Embryonic facial prominence (tissue), 1 donor: ENCODE results near the gene DYNLT2.

ENCODE experiments used
- DNase-seq: peaks from one replicate; pipeline ENCODE4 v3.0.0-alpha.2; 2016; ENCODE audit errors: extremely low spot score

DYNLT2 gene, protein sequence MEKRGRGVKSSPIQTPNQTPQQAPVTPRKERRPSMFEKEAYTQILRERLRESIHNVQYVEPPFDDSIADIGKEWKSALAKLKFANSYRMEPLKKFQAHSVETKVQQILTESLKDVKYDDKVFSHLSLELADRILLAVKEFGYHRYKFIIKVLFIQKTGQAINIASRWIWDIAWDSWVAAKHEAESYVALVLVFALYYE

DNA sequence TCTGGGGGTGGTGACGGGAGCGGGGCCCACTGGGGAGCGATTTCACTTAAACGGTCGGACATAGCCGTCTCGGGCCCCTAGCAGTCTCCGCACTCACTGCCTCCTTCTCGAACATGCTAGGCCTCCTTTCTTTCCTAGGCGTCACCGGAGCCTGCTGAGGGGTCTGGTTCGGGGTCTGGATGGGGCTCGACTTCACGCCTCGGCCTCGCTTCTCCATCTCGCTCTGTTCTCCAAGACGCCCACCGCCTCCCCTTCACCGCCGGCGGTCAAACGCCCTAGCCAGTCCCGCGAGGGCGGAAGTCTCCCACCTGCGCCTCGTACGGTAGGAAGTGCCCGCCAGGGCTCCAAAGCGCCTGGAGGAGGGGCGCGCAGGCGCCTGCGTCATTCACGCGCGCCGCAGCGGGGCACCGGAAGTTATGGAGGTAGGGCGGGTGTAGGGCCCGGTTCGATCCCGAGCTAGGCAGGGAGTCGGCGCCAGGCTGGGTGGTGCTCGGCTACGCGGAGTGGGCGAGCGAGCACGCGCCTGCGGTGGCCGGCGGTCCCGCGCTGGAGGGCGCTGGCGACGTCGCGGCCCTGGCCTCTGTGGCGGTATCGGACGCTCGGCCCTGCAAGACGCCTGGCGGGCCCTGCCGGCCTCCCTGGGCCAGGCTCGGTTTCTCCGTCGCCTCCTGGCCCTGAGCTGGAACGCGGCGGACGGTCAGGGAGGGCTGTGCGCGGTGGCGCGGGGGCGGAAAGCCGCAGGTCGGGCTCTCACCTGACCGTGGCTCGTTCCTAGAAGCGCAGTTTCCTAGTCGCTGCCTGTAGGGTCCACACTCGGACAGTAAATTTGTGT, at the start of gene DYNLT2, which contains the start of gene ERMARD:
Gene DYNLT2, minus strand, starts transcription at position 331 of the 832 bp plus-strand sequence. Its CDS starts 114 bp downstream, at position 217.
Gene ERMARD, plus strand, starts transcription at position 381 of the 832 bp plus-strand sequence. Its CDS starts 36 bp downstream, at position 417.
- DNase-seq = peak; percentile 87

DNA sequence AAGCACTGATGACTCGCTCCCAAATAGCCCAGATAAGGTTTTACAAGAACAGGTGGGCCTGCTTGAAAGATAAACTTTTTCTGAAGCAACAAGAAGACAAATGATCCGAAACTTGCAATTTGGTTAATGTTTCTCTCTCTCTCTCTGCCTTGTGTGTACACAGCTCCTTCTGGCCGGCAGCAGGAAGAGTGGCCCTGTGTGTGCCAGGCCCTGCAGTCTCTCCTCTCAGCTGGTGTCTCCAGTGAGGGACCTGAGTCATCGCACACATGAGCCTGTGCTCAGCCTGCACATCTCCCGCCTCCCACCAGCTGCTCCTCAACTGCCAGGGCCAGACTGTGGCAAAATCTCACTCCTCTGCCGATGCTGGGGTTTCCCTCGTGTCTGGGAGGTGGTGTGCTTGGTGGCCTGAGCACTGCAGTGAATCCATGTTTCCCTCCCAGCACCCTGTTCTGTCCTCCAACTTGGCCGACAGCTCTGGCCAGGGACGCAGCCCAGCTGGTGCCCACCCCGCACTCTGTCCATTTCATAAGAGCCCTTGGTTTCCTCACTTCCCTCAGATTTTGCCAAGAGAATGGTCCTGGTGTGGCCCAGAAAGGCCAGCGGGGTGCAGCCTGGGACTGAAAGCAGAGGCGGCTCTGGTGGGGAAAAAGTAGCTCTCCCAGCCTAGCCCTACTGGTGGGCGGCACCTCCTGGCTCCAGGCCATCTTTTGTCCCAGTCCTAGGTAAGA, 49.5 kb upstream of the DYNLT2 start:
- DNase-seq = no peak

DNA sequence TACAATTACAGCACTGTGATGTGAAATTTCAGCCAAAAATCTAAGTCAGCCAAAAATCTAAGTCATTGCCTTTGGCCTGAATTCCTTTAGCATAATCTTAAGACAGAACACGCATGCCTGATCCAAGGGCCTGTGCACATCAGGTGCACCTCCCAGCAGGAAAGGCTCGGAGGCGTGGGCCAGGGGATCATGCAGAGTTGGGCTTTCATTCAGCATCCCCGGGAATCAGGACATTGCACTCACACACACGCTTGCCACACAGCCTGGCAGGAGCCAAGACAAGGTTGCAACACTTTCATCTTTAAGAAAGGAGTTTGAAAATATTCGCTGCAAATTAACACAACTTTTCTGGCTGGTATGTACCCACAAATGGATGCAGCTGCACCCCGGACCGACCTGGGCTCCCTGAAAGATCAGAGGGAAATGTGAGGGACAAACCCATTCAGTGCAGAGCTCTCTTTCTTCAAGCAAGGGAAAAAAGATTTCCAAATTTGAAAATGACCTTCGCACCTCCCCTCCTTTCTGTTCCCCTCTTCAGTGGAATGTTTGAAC, 48.8 kb upstream of the DYNLT2 start:
- DNase-seq = no peak

DNA sequence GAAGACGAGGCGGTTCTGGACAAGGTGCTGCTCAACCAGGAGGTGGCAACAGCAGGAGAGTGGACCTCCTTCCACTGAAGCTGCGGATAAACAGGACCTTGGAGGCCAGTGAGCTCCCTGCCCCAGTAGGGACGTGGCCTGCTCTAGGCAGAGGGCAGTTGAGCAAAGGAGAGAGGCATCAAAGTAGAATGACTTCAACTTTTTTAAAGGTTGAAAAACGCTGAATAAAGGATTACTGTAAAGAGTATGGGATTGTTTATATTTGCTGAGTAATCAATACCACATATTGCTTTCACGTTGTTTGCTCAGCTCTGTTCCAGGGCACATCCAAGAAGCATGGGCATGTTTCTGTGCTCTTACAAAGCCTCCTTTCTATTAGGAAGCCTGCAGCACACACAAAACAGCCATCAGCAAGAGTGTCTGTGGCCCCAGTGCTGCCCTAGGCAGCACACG, 48.1 kb upstream of the DYNLT2 start:
- DNase-seq = no peak

DNA sequence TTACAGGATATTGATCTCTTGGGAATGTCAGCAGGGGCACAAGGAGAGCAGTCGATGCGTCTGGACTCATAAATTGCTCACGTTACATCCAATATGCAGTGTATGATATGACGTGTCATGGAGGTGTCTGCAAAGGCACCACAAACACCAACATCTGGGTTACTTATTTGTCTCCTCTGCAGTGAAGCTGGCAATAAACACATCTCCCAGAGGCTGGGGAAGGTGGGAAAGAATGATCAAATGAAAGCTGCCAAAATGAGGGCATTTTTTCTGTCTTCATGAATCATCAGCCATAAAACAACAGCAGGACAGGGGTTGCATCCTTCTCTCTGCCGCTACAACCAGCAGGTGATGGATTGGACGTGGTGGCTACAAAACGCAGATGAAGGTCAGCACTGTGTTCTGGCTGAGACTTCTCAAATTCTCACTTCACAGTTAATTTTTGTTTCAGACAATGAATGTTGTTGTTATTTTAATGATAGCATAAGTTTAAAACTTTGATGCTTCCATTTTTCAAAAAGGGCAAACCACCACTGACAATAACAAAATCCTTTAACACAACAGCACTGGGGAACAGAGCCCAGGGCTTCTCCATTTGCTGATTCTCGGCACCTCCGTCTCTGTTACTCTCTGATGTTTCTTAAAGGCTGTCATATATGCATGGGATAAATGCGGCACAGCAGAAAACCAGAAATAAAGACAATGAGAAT, 47.5 kb upstream of the DYNLT2 start:
- no peak for DNase-seq

DNA sequence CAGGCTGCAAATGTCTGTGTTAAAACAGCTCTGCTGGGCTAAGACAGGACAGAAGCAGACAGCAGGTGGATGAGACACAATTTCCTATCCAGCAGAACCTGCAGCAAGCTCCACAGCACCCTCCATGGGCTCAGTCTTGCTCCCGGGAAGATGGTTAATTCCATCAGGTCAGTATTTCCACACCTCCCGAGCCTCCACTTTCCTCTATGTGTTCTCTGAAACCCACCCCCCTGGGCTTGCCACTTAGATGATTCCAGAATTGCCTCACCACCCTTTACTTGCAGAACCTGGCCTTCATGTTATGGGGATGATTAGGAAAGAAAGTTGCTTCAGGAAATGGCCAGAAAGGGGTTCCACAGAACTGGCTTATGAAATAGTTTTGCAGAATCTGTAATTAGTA, 43.8 kb upstream of the DYNLT2 start:
- no peak for DNase-seq

DNA sequence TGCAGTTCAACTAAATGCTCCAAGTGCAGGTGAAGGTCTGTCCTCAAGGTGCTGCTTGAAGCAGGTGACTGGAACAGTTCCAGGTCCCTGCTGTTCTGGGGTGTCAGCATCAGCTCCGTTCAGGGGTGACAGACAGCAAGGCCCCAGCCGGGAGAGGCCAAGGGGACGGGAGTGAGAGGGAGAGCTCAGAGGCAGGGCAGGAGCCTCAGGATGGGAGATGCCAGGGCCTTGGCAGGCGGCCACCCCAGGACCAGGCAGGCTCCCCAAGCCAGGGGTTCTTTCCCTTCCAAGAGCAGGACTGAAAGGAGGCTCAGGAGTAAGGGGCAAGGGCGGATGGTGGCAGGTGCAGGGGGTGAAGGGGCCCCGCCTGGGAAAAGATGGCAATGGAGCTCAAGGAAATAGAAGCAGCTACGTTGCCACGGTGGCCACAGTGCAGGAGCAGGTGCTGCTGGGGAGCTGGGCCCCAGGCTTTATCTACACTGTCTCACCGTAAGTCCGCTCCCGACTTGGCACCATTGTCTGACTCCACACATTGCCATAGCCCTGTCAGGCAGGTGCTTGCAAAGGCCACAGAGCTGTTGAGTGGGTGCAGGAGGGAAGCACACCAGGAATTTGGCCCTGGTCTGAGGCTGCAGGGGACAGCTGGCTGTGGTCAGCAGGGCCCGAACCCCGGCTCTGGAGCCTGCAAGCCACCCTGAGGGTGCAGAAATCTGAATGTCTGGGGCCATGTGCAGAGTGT, 43.1 kb upstream of the DYNLT2 start:
- no peak for DNase-seq

DNA sequence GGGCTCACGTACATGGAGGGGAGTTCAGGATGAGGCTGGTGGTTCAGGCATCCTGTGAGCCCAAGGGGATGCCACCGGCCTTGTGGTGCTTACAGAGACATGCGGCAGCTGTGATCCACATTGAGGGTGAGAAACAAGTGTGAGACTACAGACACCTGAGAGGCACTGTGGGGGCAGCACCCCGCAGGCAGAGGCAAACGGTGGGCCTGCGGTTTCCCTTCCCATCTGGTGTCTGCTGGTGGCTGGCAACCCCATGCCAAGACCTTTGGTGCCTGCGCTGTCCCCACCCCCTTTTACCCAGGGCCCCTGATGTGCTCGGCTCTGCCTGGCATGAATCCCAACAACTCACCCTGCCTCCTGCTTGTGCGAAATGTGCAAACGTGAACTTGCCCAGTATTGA, 42.0 kb upstream of the DYNLT2 start:
- no peak for DNase-seq

DNA sequence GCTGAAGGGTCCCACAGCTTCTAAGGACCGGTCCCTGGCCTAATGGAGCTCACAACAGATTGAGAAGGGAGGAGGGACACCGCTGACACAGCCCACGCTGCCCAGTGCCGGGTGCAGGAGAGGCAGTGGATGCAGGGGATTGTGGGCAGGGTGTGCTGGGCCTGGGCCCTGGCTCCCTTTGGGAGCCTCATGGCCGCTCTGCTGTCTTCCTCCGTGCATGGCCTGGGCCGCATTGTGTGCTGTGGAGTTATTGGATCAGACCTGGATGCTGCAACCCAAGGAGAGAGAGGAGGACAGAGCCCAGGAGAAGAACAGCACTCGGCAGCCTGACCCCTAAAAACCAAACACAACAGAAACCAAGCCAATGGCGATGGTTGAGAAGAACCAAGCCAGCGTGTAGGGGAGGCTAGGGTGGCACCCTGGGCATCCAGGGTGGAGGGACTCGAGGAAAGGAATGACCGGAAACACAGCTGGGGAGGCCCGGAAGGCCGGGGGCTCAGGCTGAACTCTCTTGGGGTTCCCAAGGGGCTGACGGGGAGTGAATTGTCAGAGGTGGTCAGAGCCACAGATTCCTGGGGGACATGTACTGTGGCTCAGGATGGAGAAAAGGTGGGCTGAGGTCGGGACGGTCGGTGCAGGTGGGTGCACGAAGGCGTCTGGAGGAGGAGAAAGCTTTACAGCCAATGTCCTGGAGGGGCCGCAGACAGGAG, 41.1 kb upstream of the DYNLT2 start:
- DNase-seq = no peak

DNA sequence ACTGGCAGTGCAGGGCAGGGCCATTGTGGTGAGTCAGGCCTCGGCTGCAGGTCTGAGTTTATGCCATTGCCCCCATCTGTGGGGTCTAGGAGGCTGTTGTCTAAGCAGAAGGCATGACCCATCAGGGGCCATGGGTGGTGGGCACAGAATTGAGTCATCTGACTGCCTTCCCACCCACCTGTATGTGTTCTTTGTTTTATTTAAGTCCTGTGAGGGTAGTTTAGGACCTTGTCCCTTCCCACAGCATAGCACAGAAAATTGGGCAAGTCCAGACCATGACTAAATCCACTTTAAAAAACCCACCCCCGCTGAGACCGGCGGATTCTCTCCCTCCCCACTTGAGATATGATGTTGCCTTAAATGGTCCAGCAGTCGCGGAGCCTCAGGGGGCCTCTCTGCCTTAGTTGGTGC, 40.4 kb upstream of the DYNLT2 start:
- no peak for DNase-seq

DNA sequence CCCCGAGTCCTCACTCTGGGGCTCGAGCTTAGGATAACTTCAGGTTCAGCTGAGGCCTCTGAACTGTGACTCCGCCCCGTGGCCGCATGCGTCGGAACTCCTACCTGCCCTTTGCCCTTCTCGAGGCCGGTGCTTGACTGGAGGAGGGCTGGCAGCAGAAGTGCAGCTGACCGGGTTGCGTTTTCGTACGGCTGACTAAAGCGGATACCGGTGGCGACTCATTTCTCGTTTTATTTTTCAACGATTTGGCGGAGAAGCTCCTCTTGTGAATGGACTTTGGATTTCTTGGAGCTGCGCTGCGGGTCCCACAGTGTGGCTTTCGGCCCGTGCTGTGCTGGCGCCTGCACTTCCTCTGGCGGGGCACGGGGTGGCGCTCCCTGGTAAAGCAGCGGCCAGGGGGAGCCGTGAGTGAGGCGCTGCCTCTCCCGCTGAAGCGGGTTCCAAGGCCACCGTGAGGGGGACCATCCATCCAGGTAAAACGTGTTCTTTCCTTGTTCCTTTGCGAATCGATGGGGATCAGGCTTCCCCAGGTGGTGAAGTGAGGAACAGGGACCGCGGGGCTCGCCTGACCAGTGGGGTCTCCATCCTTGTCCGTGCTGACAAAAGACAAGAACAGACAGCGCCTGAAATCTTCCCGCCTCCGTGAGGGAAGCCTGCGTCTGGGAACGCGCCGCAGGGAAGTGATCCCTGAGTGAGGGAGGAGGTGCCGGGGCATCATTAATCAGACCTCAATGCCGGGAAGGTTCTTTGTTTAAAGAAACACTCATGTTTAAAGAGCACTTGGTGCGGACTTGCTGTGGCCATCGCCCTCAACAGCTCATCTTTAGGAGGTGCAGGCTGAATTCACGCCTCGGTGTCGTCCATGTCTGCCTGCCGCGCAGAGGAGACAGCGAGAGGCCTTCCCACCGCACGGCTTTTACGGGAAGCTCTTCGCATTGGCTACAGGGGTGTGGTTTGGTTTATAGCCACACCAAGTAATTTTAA, 38.9 kb upstream of the DYNLT2 start:
- peak; percentile 43 for DNase-seq

DNA sequence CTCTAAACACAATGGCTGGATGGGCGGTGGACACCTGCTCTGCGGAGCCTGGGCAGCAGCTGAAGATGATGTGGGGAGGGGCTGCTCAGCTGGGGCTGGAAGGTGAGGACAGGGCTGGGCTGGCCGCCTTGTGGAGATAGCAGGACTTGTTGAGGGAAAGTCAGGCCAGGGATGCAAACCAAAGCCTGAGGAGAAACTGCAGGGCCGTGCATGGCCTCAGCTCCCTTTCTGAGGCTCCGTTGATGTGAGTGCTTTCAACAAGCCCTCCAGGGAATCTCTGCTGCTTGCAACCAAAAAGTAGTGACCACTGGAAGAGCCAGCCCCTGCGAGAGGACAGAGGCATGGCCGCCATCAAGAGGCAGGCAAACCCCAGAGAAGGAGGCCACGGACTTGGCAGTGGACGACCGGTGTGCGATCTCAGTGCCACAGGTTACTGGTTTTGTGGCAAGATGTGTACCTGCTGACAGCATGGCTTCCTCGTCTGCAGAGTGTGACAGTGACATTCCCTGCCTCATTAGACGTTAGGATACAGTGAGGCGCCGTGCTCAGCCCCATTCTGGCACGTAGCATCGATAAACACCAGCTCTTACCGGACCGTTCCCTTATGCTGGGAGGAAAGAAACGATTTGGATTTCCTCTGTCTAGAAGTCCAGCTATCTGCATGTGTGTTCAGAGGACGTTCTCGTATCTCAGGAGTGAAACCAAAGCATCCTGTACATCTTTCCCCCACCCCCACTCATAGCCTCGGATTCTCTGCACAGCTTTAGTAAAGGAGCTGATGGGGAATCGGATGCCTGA, 38.0 kb upstream of the DYNLT2 start:
- DNase-seq = no peak

DNA sequence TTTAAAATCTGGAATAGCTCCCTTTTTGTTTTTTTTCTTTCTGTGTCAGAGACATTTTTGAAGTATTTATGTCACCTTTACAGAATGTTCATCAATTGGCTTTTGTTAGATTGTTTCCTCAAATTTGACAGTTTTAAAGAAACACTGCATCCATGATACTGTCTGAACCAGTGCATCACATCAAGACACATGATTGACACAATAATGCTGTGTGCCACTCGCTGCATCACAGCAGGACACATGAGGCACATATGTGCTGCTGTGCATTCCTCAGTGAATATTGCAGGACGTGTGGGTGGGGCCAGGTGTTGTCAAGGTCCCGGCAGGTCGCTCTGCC, 37.4 kb upstream of the DYNLT2 start:
- no peak for DNase-seq

DNA sequence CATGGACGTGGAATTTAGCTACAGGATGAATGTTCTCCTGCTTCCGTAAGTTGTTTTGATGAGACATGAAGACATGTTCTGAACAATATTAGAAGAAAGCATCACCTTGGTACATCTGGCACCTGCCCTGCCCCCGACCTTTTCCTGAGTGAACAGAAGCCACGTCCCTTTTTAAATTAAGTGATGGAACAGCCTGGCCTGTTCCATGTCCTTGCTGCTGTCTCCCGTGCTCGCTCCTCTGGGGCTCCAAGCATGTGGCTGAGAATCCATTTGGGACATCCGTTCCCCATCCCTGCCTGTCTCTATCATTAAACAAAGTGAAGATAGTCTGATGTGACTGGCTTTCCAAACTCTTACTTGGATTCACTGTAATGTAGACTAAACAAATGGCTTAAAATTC, 36.4 kb upstream of the DYNLT2 start:
- no peak for DNase-seq

DNA sequence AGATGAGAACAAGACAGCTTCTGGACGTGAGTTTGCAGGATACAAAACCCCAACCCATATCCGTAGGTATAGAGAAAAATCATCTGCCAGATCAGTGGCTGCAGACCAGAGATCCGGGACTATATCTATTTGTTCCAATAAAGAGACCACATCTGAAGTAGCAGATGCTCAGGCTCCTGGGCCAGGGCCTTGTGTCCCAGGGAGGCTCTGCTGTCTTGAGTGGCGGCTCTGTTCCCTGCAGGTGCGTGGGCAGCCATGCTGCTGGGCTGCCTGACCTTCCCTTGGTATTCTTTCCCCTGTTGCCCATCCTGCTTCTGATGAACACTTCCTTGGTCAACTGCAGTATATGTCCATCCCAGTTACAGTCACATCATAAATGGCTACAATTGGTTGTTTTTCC, 35.0 kb upstream of the DYNLT2 start:
- DNase-seq = no peak

DNA sequence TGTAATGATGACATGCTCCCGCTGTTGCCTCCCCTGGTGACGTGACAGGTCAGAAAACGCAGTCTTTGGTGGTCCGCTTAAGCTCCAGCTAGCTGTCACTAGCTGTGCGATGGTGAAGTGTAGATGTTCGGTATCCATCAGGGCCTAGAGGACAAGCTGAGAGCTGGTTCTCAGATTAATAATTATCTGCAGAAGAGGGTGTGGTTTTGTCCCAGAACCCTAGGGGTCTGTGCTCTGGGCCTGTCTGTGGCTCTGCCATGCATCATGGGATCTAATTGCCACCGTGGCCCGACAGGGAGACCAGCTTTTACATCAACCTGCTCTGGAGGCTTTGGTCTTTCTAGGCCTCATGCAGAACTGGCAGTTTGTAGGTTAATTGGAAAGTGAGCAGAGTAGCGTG, 34.2 kb upstream of the DYNLT2 start:
- no peak for DNase-seq

DNA sequence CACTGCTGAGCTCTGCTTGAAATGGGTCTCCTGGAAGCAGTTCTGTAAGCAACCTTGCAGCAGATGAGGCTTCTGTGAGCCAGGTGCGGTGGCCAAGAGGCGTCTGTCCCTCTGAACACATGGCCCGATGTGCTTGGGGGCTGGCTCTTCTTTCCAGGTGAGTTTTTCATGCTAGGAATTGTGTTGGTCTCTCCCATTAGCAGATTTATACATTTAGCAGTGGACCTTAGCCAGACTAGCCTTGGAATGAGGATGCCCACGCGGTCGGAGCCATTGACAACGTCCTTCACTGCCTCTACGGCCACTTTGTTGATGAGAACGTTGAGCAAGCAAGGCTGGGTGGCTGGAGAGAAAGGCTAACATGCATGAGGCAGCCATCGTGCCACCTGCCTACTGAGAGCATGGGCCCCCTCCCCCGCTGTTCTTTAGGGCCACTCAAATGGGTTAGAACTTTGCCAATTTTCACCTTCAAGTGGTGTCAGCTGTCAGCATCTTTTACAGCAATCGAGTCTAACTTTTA, 33.5 kb upstream of the DYNLT2 start:
- no peak for DNase-seq
